Tibial nerve (tissue), 3 donors: ENCODE data around the gene KLK12.

ENCODE experiments used
- POLR2A ChIP-seq, 2 donors: fragments of 450-650 bp; IDR thresholded peaks; one replicate each; pipeline ENCODE4 v1.6.1; 2017; ENCODE audit warnings: antibody characterized with exemption in 2 of 2, mild to moderate bottlenecking in 2 of 2, moderate library complexity in 2 of 2
- TF ChIP-seq, protein P1 (sequence below), 5 experiments: fragments of 200-600 bp in 3 of 5; fragments of 450-650 bp in 2 of 5; sonication (generic) in 3 of 5; IDR thresholded peaks; one replicate each; pipeline ENCODE4 v1.5.1; 2016 to 2019; ENCODE audit warnings: antibody characterized with exemption in 5 of 5, mild to moderate bottlenecking in 3 of 5, moderate library complexity in 2 of 5

DNA sequence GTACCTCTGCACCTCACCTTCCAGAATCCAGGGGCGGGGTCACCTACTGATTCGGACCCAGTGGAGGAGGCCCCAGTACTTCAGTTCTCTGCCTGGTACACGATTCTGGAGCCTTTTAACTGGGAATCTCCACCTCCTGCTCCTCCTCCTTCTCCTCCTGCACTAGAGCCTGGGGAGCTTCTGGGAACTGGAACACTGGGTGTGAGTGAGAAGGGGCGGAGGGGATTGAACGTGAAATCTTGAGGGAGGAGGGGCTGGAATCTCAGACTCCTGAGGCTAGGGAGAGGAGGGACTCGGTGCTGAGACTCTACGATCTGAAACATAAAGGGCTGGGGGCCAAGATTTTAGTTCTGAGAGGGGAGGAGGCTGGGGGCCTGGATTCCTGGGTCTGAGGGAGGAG, 33.3 kb downstream of the KLK12 start, which contains the start of gene KLK8:
- TF ChIP-seq, protein P1, sequence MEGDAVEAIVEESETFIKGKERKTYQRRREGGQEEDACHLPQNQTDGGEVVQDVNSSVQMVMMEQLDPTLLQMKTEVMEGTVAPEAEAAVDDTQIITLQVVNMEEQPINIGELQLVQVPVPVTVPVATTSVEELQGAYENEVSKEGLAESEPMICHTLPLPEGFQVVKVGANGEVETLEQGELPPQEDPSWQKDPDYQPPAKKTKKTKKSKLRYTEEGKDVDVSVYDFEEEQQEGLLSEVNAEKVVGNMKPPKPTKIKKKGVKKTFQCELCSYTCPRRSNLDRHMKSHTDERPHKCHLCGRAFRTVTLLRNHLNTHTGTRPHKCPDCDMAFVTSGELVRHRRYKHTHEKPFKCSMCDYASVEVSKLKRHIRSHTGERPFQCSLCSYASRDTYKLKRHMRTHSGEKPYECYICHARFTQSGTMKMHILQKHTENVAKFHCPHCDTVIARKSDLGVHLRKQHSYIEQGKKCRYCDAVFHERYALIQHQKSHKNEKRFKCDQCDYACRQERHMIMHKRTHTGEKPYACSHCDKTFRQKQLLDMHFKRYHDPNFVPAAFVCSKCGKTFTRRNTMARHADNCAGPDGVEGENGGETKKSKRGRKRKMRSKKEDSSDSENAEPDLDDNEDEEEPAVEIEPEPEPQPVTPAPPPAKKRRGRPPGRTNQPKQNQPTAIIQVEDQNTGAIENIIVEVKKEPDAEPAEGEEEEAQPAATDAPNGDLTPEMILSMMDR (IDR thresholded peaks at IDR 0.05), result no peak
- TF ChIP-seq POLR2A (IDR thresholded peaks at IDR 0.05), result no peak
